H9 (cell line): Measurements from ENCODE around the gene SLFN5. TPM values are rescaled to one million over a fixed set of nuclear protein-coding genes. Genes with fewer than 3 reads are reported as not detected.

Experiments
- DNase-seq: peaks from one replicate; pipeline ENCODE4 v3.0.0-alpha.2; 2017
- H2AFZ ChIP-seq: one replicate; pipeline ENCODE4 v1.6.1; 2013; ENCODE audit warnings: mild to moderate bottlenecking, low read length, control low read depth, moderate library complexity
- H2AK5ac ChIP-seq: 2 replicates; pipeline ENCODE4 v1.6.1; 2013; ENCODE audit warnings: low read length, control low read depth, mixed read lengths; ENCODE audit not compliant: insufficient read length
- H2BK120ac ChIP-seq: one replicate; pipeline ENCODE4 v1.6.1; 2013; ENCODE audit warnings: low read depth, mild to moderate bottlenecking, low read length, control low read depth, inconsistent platforms; ENCODE audit not compliant: poor library complexity, severe bottlenecking
- H2BK12ac ChIP-seq: 2 replicates; pipeline ENCODE4 v1.6.1; 2013; ENCODE audit warnings: low read length, control low read depth, mixed read lengths, low read depth; ENCODE audit not compliant: insufficient read length
- H2BK15ac ChIP-seq: 2 replicates; pipeline ENCODE4 v1.6.1; 2013; ENCODE audit warnings: low read depth, low read length, control low read depth
- H2BK20ac ChIP-seq: one replicate; pipeline ENCODE4 v1.6.1; 2013; ENCODE audit warnings: low read depth, mild to moderate bottlenecking, low read length, control low read depth, inconsistent platforms; ENCODE audit not compliant: poor library complexity, severe bottlenecking
- H2BK5ac ChIP-seq: 2 replicates; pipeline ENCODE4 v1.6.1; 2013; ENCODE audit warnings: low read length, control low read depth, mixed read lengths; ENCODE audit not compliant: insufficient read length
- H3K14ac ChIP-seq: 2 replicates; pipeline ENCODE4 v1.6.1; 2013; ENCODE audit warnings: low read length, control low read depth; ENCODE audit not compliant: insufficient read depth
- H3K18ac ChIP-seq: 2 replicates; pipeline ENCODE4 v1.6.1; 2013; ENCODE audit warnings: low read depth, mild to moderate bottlenecking, mixed read lengths, low read length, control low read depth; ENCODE audit not compliant: insufficient read length
- H3K23ac ChIP-seq: 2 replicates; pipeline ENCODE4 v1.6.1; 2013; ENCODE audit warnings: low read length, control low read depth, mixed read lengths, low read depth; ENCODE audit not compliant: insufficient read length
- H3K23me2 ChIP-seq: 2 replicates; pipeline ENCODE4 v1.6.1; 2013; ENCODE audit warnings: low read depth, mild to moderate bottlenecking, mixed read lengths, low read length, control low read depth; ENCODE audit not compliant: insufficient read length, poor library complexity, severe bottlenecking
- H3K27ac ChIP-seq: 2 replicates; pipeline ENCODE4 v1.5.1; 2013; ENCODE audit warnings: low read length, control low read depth, mixed read lengths, low read depth; ENCODE audit not compliant: insufficient read length
- H3K27me3 ChIP-seq: 2 replicates; pipeline ENCODE4 v1.6.1; 2013; ENCODE audit warnings: low read length, control low read depth, inconsistent platforms; ENCODE audit not compliant: insufficient read depth
- H3K4ac ChIP-seq: 2 replicates; pipeline ENCODE4 v1.6.1; 2013; ENCODE audit warnings: low read depth, mild to moderate bottlenecking, control low read depth, inconsistent platforms, low read length, moderate library complexity
- H3K4me1 ChIP-seq: 2 replicates; pipeline ENCODE4 v1.6.1; 2013; ENCODE audit warnings: low read length, control low read depth, inconsistent platforms; ENCODE audit not compliant: insufficient read depth
- H3K4me2 ChIP-seq: 2 replicates; pipeline ENCODE4 v1.6.1; 2013; ENCODE audit warnings: low read length, control low read depth, mixed read lengths; ENCODE audit not compliant: insufficient read length, insufficient read depth
- H3K56ac ChIP-seq: 2 replicates; pipeline ENCODE4 v1.6.1; 2013; ENCODE audit warnings: low read depth, mild to moderate bottlenecking, mixed read lengths, low read length, control low read depth; ENCODE audit not compliant: insufficient read length
- H3K79me1 ChIP-seq: 2 replicates; pipeline ENCODE4 v1.6.1; 2013; ENCODE audit warnings: low read depth, mild to moderate bottlenecking, moderate library complexity, low read length, control low read depth, inconsistent platforms; ENCODE audit not compliant: insufficient read depth, poor library complexity, severe bottlenecking
- H3K79me2 ChIP-seq: 2 replicates; pipeline ENCODE4 v1.6.1; 2013; ENCODE audit warnings: low read length, control low read depth, inconsistent platforms; ENCODE audit not compliant: insufficient read depth
- H3K9ac ChIP-seq: 2 replicates; pipeline ENCODE4 v1.6.1; 2013; ENCODE audit warnings: low read length, control low read depth, mixed read lengths; ENCODE audit not compliant: insufficient read length; ENCODE audit errors: extremely low read depth
- H3K9me3 ChIP-seq: one replicate; pipeline ENCODE4 v1.6.1; 2013; ENCODE audit warnings: low read depth, low read length, inconsistent platforms; ENCODE audit not compliant: control insufficient read depth
- H3T11ph ChIP-seq: one replicate; pipeline ENCODE4 v1.6.1; 2013; ENCODE audit warnings: mild to moderate bottlenecking, low read length, control low read depth, inconsistent platforms
- H4K20me1 ChIP-seq: one replicate; pipeline ENCODE4 v1.6.1; 2013; ENCODE audit not compliant: control insufficient read depth, insufficient read length, insufficient read depth
- H4K5ac ChIP-seq: 2 replicates; pipeline ENCODE4 v1.6.1; 2013; ENCODE audit warnings: low read depth, mild to moderate bottlenecking, mixed read lengths, low read length, control low read depth; ENCODE audit not compliant: insufficient read length
- H4K8ac ChIP-seq: replicated peaks from 2 replicates; pipeline ENCODE4 v1.6.1; 2013; ENCODE audit warnings: low read length, control low read depth, mixed read lengths, low read depth; ENCODE audit not compliant: insufficient read length
- H4K91ac ChIP-seq: 2 replicates; pipeline ENCODE4 v1.6.1; 2013; ENCODE audit warnings: low read depth, mild to moderate bottlenecking, moderate library complexity, mixed read lengths, low read length, control low read depth; ENCODE audit not compliant: insufficient read length
- H3K27ac Mint-ChIP-seq, 3 experiments: 2 replicates in 2 of 3; 3 replicates in 1 of 3; pipeline ENCODE4 v1.8.0; 2020 to 2021; ENCODE audit warnings: mixed read lengths in 3 of 3, mild to moderate bottlenecking in 1 of 3, moderate library complexity in 1 of 3
- H3K27me3 Mint-ChIP-seq: 2 replicates; pipeline ENCODE4 v1.8.0; 2021; ENCODE audit warnings: low read depth, mild to moderate bottlenecking, moderate library complexity, mixed read lengths
- H3K36me3 Mint-ChIP-seq, 3 experiments: 2 replicates in 2 of 3; 3 replicates in 1 of 3; pipeline ENCODE4 v1.8.0; 2020 to 2021; ENCODE audit warnings: low read depth in 3 of 3, mixed read lengths in 3 of 3; ENCODE audit not compliant: insufficient read depth in 1 of 3
- H3K4me1 Mint-ChIP-seq, 2 experiments: 2 replicates each; pipeline ENCODE4 v1.8.0; 2020; ENCODE audit warnings: mixed read lengths in 2 of 2
- H3K4me3 Mint-ChIP-seq, 2 experiments: 2 replicates in 1 of 2; 3 replicates in 1 of 2; pipeline ENCODE4 v1.8.0; 2020 to 2021; ENCODE audit warnings: mild to moderate bottlenecking in 2 of 2, mixed read lengths in 2 of 2, moderate library complexity in 1 of 2
- H3K9me3 Mint-ChIP-seq, 2 experiments: 2 replicates in 1 of 2; 3 replicates in 1 of 2; pipeline ENCODE4 v1.8.0; 2020; ENCODE audit warnings: mild to moderate bottlenecking in 2 of 2, mixed read lengths in 2 of 2, moderate library complexity in 1 of 2
- WGBS: extraction: QIAGEN DNeasy Blood & Tissue Kit; methylation state at CpG from one replicate; pipeline ENCODE4 v1.1.7; 2013; ENCODE audit warnings: missing lambda C conversion rate, low lambda C conversion rate, mixed read lengths; ENCODE audit not compliant: insufficient read length; ENCODE audit errors: extremely low coverage; 5-methylcytosine and 5-hydroxymethylcytosine counted together
- total RNA-seq: library from RNA; stranded (reverse); gene quantifications from 2 replicates; pipeline ENCODE4 v1.2.1, GENCODE V29; 2021
- TF ChIP-seq, protein P1 (sequence below): fragments of 200-600 bp; sonication (generic); conservative IDR thresholded peaks from 3 replicates; pipeline ENCODE4 v1.8.0; 2021; ENCODE audit warnings: antibody characterized with exemption, mild to moderate bottlenecking

Gene SLFN5
- total RNA-seq, 1 experiment from 2014 or later = 2.9 TPM

DNA sequence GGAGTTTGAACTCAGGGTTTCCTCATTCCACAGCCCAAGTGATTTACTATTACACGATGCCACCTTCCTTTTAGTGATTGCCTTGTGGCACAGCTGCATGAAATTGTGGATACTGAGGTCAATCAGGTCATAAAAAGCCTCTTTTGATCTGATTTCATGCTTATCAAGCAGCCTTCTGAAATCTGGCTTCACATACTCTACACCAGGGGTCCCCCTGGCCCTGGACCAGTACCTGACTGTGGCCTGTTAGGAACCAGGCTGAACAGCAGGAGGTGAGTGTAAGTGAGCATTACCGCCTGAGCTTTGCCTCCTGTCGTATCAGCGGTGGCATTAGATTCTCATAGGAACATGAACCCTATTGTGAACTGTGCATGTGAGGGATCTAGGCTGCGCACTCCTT is 13.8 kb downstream of the SLFN5 start:
- no peaks in the 10 kb centered on the region for H3K23me2 ChIP-seq
- H3T11ph ChIP-seq = no peak overlapping the region
- H3K27me3 ChIP-seq = no peaks in the 10 kb centered on the region
- H3K27ac Mint-ChIP-seq = no peak overlapping the region
- no peaks in the 10 kb centered on the region for H3K79me1 ChIP-seq
- no peak overlapping the region for H2BK120ac ChIP-seq
- H4K8ac ChIP-seq = no peak overlapping the region
- no peaks in the 10 kb centered on the region for H4K20me1 ChIP-seq
- H4K5ac ChIP-seq = no peak overlapping the region
- H3K18ac ChIP-seq = no peak overlapping the region
- H3K36me3 Mint-ChIP-seq = no peaks in the 10 kb centered on the region
- TF ChIP-seq, protein P1, sequence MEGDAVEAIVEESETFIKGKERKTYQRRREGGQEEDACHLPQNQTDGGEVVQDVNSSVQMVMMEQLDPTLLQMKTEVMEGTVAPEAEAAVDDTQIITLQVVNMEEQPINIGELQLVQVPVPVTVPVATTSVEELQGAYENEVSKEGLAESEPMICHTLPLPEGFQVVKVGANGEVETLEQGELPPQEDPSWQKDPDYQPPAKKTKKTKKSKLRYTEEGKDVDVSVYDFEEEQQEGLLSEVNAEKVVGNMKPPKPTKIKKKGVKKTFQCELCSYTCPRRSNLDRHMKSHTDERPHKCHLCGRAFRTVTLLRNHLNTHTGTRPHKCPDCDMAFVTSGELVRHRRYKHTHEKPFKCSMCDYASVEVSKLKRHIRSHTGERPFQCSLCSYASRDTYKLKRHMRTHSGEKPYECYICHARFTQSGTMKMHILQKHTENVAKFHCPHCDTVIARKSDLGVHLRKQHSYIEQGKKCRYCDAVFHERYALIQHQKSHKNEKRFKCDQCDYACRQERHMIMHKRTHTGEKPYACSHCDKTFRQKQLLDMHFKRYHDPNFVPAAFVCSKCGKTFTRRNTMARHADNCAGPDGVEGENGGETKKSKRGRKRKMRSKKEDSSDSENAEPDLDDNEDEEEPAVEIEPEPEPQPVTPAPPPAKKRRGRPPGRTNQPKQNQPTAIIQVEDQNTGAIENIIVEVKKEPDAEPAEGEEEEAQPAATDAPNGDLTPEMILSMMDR = 0 out of 3 replicates have a peak, but pooled peaks have one; percentile 18
- no peak overlapping the region for H3K4me3 Mint-ChIP-seq
- H2AK5ac ChIP-seq = no peak overlapping the region
- no peak overlapping the region for H2AFZ ChIP-seq
- H3K4me1 Mint-ChIP-seq = peaks cover 3 to 6% of the 10 kb centered on the region in 2 experiments; a peak in 2 of 4 replicates
- H3K23ac ChIP-seq = no peak overlapping the region
- no peak overlapping the region for H2BK12ac ChIP-seq
- no peaks in the 10 kb centered on the region for H3K9me3 ChIP-seq
- no CpG with 5 or more reads among the region's 5 CpGs for WGBS
- H2BK5ac ChIP-seq = no peak overlapping the region
- H3K27ac ChIP-seq = no peak overlapping the region
- no peak overlapping the region for H3K4me2 ChIP-seq
- H3K27me3 Mint-ChIP-seq = peaks cover 7% of the 10 kb centered on the region
- no peak overlapping the region for H3K4ac ChIP-seq
- H3K4me1 ChIP-seq = no peaks in the 10 kb centered on the region
- H4K91ac ChIP-seq = no peak overlapping the region
- H3K9me3 Mint-ChIP-seq = no peaks in the 10 kb centered on the region
- H2BK20ac ChIP-seq = no peak overlapping the region
- H3K56ac ChIP-seq = no peak overlapping the region
- no peak overlapping the region for H2BK15ac ChIP-seq
- DNase-seq = no peak
- H3K79me2 ChIP-seq = no peaks in the 10 kb centered on the region
- H3K9ac ChIP-seq = no peak overlapping the region
- no peak overlapping the region for H3K14ac ChIP-seq
